ENCODE results near the gene RABL3. TPM values are rescaled to one million over a fixed set of nuclear protein-coding genes. Genes with fewer than 3 reads are reported as not detected.
A peak's percentile ranks its signal among the peaks of the same experiment; 100 is the strongest.

RABL3 gene
- total and polyA plus RNA-seq, 2 of the 13 experiments (the other 11 are each of a cell fraction or from before 2014, with no cell fraction given), result 4.8 to 31.9 TPM

- TF ChIP-seq ZBTB49 (CRISPR knock-in tag; IDR thresholded peaks at IDR 0.05; ENCODE audit: borderline replicate concordance), result no peak
- TF ChIP-seq ZNF674 (CRISPR knock-in tag; IDR thresholded peaks at IDR 0.05; ENCODE audit: low read depth), result no peak
- TF ChIP-seq, protein P1, sequence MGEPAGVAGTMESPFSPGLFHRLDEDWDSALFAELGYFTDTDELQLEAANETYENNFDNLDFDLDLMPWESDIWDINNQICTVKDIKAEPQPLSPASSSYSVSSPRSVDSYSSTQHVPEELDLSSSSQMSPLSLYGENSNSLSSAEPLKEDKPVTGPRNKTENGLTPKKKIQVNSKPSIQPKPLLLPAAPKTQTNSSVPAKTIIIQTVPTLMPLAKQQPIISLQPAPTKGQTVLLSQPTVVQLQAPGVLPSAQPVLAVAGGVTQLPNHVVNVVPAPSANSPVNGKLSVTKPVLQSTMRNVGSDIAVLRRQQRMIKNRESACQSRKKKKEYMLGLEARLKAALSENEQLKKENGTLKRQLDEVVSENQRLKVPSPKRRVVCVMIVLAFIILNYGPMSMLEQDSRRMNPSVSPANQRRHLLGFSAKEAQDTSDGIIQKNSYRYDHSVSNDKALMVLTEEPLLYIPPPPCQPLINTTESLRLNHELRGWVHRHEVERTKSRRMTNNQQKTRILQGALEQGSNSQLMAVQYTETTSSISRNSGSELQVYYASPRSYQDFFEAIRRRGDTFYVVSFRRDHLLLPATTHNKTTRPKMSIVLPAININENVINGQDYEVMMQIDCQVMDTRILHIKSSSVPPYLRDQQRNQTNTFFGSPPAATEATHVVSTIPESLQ (CRISPR knock-in tag; conservative IDR thresholded peaks at IDR 0.05), result no peak
- TF ChIP-seq ZNF766 (CRISPR knock-in tag; IDR thresholded peaks at IDR 0.05; ENCODE audit: borderline replicate concordance), result peak; percentile 32; the same call in 1 of the 2 replicates
- TF ChIP-seq CEBPB (IDR thresholded peaks at IDR 0.05; ENCODE audit: borderline replicate concordance, low read depth, low read length), result peak; percentile 49; the same call in 1 of the 2 replicates
- TF ChIP-seq ZNF703 (CRISPR knock-in tag; IDR thresholded peaks at IDR 0.05; ENCODE audit: borderline replicate concordance), result no peak
- no peak for TF ChIP-seq ATF7-NPFF (CRISPR knock-in tag; IDR thresholded peaks at IDR 0.05; ENCODE audit: low read depth)
- TF ChIP-seq ZBTB1 (CRISPR knock-in tag; IDR thresholded peaks at IDR 0.05; ENCODE audit: borderline replicate concordance), result no peak
- 0 out of 2 replicates have a peak, but pooled peaks have one; percentile 23 for TF ChIP-seq GTF2F1 (IDR thresholded peaks at IDR 0.05; ENCODE audit: low read length)
- TF ChIP-seq NR2F1 (CRISPR knock-in tag; IDR thresholded peaks at IDR 0.05), result peak in 1 of 2 experiments; percentile 28; a peak in 2 of 4 replicates
- TF ChIP-seq CHD4 (IDR thresholded peaks at IDR 0.05; ENCODE audit: borderline replicate concordance, low read length), result peak; percentile 43; the same call in 1 of the 2 replicates
- no peak for TF ChIP-seq EEA1 (CRISPR knock-in tag; IDR thresholded peaks at IDR 0.05; ENCODE audit: borderline replicate concordance)
- TF ChIP-seq ZNF552 (CRISPR knock-in tag; IDR thresholded peaks at IDR 0.05; ENCODE audit: borderline replicate concordance), result no peak
- no peak for TF ChIP-seq ZNF207 (IDR thresholded peaks at IDR 0.05; ENCODE audit: borderline replicate concordance)
- TF ChIP-seq, protein P2, sequence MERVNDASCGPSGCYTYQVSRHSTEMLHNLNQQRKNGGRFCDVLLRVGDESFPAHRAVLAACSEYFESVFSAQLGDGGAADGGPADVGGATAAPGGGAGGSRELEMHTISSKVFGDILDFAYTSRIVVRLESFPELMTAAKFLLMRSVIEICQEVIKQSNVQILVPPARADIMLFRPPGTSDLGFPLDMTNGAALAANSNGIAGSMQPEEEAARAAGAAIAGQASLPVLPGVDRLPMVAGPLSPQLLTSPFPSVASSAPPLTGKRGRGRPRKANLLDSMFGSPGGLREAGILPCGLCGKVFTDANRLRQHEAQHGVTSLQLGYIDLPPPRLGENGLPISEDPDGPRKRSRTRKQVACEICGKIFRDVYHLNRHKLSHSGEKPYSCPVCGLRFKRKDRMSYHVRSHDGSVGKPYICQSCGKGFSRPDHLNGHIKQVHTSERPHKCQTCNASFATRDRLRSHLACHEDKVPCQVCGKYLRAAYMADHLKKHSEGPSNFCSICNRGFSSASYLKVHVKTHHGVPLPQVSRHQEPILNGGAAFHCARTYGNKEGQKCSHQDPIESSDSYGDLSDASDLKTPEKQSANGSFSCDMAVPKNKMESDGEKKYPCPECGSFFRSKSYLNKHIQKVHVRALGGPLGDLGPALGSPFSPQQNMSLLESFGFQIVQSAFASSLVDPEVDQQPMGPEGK (CRISPR knock-in tag; IDR thresholded peaks at IDR 0.05), result no peak
- TF ChIP-seq SP5 (CRISPR knock-in tag; IDR thresholded peaks at IDR 0.05; ENCODE audit: borderline replicate concordance, low read depth), result peak; percentile 12; the same call in 1 of the 2 replicates
- no peak for TF ChIP-seq ZBTB42 (CRISPR knock-in tag; IDR thresholded peaks at IDR 0.05)
- TF ChIP-seq AHR (CRISPR knock-in tag; IDR thresholded peaks at IDR 0.05), result no peak
- TF ChIP-seq ONECUT2 (CRISPR knock-in tag; IDR thresholded peaks at IDR 0.05), result peak; percentile 48; the same call in 1 of the 2 replicates
- no peak for TF ChIP-seq ZUFSP (CRISPR knock-in tag; IDR thresholded peaks at IDR 0.05; ENCODE audit: borderline replicate concordance)
- TF ChIP-seq ZC3H4 (CRISPR knock-in tag; IDR thresholded peaks at IDR 0.05; ENCODE audit: borderline replicate concordance), result no peak
- TF ChIP-seq SIN3B (IDR thresholded peaks at IDR 0.05; ENCODE audit: low read length), result 0 out of 2 replicates have a peak, but pooled peaks have one; percentile 40
Observed at GRCh38 chr3:120678331-120678947, 63.9 kb downstream of the RABL3 start (continued).

Data from HepG2 (cell line).